Astrocyte of the spinal cord (primary cell): Measurements from ENCODE around the gene CFLAR.

ENCODE experiments used
- DNase-seq: peaks from one replicate; pipeline ENCODE4 v3.0.0; 2011; ENCODE audit warnings: low read depth, low spot score
- H3K4me3 ChIP-seq: 2 replicates; pipeline ENCODE4 v1.5.1; 2011; ENCODE audit warnings: low read depth, mild to moderate bottlenecking, low read length, moderate library complexity
- CTCF ChIP-seq: IDR thresholded peaks from 2 replicates; pipeline ENCODE4 v1.5.1; 2012; ENCODE audit warnings: low read depth, mild to moderate bottlenecking, low read length, inconsistent platforms
- in situ Hi-C: cut with HindIII; loops from 2 replicates; pipeline ENCODE4 v1.10.0; 2017; ENCODE audit warnings: low sequenced_read_pairs

CFLAR gene

GRCh38 chr2:201208563-201209252 lies 92.7 kb downstream of the CFLAR start:
- H3K4me3 ChIP-seq: no peak overlapping the region
- TF ChIP-seq CTCF: no peak
- in situ Hi-C loops: no loop called here
- DNase-seq: no peak

GRCh38 chr2:201215963-201216362 lies 100.0 kb downstream of the CFLAR start:
- TF ChIP-seq CTCF: no peak
- DNase-seq: no peak
- in situ Hi-C loops: no loop called here
- no peak overlapping the region for H3K4me3 ChIP-seq

DNA sequence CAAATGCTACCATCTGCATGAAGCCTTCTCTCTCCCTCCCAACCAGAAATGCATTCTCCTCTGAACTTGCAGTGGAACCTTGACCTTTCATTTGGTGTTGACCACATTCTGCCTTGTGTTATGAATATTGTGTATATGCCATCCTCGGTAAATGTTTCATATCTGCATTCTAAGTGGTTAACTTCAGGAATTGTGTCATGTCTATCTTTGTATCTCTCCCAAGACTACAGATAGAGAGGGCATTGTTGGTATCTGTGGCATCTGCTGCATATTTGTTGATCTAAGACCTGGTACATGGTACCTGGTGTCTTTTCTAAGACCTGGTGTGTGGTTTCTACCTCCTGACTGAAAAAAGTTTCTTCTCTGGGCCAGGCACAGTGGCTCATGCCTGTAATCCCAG lies 101.0 kb downstream of the CFLAR start:
- H3K4me3 ChIP-seq: no peak overlapping the region
- TF ChIP-seq CTCF: no peak
- DNase-seq: no peak
- in situ Hi-C loops: no loop called here

GRCh38 chr2:201218780-201219179 lies 102.8 kb downstream of the CFLAR start:
- H3K4me3 ChIP-seq: no peak overlapping the region
- DNase-seq: no peak
- TF ChIP-seq CTCF: no peak
- in situ Hi-C loops: no loop called here

DNA sequence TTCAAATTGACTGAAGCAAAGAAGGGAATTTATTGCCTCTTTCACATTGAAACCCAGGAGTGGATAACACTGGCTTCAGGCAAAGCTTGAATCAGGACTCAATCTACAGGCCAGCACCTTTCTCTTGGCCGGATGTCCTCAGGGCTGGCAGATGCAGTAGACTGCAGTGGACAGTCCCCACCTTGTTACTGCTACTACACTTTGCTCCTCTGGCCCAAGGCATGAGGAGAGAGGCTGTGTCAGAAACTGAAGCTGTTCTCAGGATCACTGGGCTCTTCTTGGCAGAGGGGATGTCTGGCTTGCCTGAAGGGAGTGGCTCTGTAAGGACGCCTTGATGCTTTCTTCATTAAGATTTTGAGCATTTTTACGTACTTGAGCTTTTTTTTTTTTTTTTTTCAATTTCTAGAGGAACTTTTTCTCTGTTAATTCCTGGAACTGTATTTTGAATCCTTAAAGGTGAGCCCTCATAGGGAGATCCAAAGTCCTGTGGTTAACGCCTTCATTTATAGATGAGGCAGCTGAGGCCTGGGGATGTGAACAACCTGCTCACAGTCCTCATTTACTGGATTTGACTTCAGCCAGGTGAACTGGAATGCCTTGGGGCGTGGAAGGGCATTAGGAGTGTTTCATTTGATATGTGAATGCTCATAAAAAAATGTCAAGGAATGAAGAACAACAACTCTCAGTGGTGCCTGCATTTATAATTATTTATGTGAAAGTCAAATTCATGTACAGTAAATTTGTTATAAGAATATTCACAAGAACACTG lies 103.5 kb downstream of the CFLAR start:
- in situ Hi-C loops: no loop called here
- no peak for TF ChIP-seq CTCF
- H3K4me3 ChIP-seq: no peak overlapping the region
- no peak for DNase-seq

- TF ChIP-seq CTCF: no peak
- in situ Hi-C loops: no loop called here
Observed at GRCh38 chr2:201220102-201220570, 104.2 kb downstream of the CFLAR start.

More at GRCh38 chr2:201220102-201220570, 104.2 kb downstream of the CFLAR start:
- no peak for DNase-seq
- H3K4me3 ChIP-seq: no peak overlapping the region
